HG02623 (cell line): Measurements from ENCODE around the gene BTK.
"Not testable (repeated sequence)": the region's sequence is repeated elsewhere in the genome, so short reads cannot be mapped to it uniquely, and the experiment has no call there.

Experiments
- ATAC-seq: cut with Tn5 transposase; IDR thresholded peaks from one replicate; pipeline ENCODE4 v1.9.1; 2021; ENCODE audit warnings: moderate library complexity; ENCODE audit not compliant: unreplicated experiment

Gene BTK

DNA sequence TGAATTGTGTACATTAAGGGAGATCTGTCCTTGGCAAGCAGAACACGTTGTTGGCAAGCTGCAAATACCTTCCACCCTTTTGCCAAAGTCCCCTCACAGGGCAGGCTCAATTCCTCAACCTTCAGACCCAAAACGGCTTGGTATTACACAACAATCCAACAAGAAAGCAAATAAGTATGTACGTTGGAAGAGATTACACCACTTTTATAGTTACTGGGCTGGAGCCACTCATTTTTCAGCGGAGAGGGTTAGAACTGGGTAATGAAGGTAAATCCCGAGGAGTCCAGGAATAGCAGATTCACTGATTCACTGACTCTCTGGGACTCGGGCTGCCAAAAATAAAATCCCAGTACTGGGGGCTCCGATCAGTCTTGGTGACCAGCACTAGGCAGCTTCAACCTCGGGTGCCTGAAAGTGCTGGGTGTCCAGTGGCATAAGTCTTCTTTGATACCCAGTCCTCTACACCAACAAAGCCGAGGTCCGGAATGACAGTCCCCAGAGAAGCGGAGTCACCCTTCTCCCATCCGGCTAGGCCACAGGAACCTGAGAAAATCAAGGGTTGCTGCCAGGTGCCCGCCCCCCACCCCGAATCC is 38.0 kb downstream of the BTK start:
- ATAC-seq = no peak

DNA sequence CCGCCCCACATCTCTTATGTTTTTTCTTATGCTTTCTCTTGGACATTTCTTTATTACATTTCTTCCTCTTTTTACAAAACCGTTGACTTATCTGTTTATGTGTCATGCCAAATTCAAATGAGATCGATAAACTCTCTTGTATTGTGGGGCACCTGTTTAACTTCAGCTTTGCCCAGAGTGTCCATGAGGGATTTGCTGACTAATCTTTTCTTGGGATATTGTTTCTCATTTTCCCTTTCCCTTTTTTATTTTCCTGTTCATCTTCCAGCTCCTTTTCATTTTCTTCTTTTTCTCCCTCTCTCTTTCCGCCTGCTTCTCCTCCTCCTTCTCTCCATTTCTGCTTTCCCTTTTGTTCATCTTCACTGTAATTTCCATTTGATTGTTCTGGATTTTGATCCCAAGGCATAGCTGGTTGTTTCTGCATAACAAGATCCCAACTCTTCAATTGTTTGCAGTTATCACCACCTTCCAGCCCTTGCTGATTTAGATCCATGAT is 48.2 kb downstream of the BTK start:
- ATAC-seq = no peak

DNA sequence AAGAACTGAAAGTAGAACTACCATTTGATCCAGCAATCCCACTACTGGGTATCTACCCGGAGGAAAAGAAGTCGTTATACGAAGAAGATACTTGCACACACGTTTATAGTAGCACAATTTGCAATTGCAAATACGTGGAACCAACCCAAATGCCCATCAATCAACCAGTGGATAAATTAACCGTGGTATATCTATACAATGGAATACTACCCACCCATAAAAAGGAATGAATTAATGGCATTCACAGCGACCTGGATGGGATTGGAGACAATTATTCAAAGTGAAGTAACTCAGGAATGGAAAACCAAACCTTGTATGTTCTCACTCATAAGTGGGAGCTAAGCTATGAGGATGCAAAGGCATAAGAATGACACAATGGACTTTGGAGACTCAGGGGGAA is 51.7 kb downstream of the BTK start:
- ATAC-seq = not testable (repeated sequence)

DNA sequence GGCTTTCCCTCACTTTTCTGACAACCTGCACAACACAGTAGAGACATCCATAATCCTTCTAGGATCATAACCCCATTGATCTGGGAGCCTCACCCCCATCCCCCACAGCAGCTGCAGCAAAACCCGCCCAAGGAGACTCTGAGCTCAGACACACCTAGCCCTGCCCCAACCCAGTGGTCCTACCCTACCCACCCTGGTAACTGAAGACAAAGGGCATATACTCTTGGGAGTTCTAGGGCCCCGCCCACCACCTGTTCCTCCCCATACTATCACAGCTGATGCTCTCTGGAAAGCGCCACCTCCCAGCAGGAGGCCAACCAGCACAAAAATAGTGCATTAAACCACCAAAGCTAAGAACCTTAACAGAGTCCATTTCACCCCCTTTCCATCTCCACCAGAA is 59.4 kb downstream of the BTK start:
- ATAC-seq = not testable (repeated sequence)

DNA sequence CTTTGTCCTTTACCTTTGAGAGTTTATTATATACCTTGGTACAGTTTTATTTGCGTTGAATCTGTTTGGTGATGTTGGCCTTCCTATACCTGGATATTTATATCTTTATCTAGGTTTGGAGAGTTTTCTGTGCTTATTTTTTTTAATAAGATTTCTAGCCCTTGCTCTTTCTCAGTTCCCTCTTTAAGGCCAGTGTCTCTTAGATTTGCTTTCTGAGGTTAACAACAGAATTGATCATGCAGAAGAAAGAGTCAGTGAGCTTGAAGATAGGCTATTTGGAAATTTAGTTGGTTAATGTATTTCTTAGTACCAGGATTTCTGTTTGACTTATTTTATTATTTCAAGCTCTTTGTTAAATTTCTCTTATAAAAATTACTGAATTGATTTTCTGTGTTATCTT is 82.2 kb downstream of the BTK start:
- ATAC-seq = no peak
